H1 (cell line): ENCODE data around the gene NR3C1.

Source experiments
- CTCF ChIP-seq, 3 experiments: IDR thresholded peaks; 1 replicate in 2 of 3; 2 replicates in 1 of 3; pipeline versions ENCODE4 v1.5.1 to v1.6.1; 2011; ENCODE audit warnings: low read length in 3 of 3, mild to moderate bottlenecking in 3 of 3, inconsistent platforms in 2 of 3, low read depth in 1 of 3, moderate library complexity in 1 of 3; ENCODE audit not compliant: insufficient read depth in 1 of 3; ENCODE audit errors: control extremely low read depth in 1 of 3
- GABPA ChIP-seq: IDR thresholded peaks from 2 replicates; pipeline ENCODE4 v1.6.1; 2011; ENCODE audit warnings: mild to moderate bottlenecking, low read length, moderate library complexity, borderline replicate concordance; ENCODE audit not compliant: insufficient read depth
- POLR2A ChIP-seq, 2 experiments: IDR thresholded peaks; 1 replicate in 1 of 2; 2 replicates in 1 of 2; pipeline ENCODE4 v1.6.1; 2011; ENCODE audit warnings: low read depth in 2 of 2, low read length in 2 of 2, mild to moderate bottlenecking in 2 of 2; ENCODE audit errors: control extremely low read depth in 1 of 2
- ZNF274 ChIP-seq: IDR thresholded peaks from 2 replicates; pipeline ENCODE4 v1.7.0; 2012; ENCODE audit warnings: low read length, borderline replicate concordance; ENCODE audit errors: extremely low read depth

- TF ChIP-seq POLR2A (IDR thresholded peaks at IDR 0.05; ENCODE audit: control extremely low read depth in 1 of 2, low read depth in 2 of 2, low read length in 2 of 2) (no peak), CTCF (IDR thresholded peaks at IDR 0.05; ENCODE audit: control extremely low read depth in 1 of 3, insufficient read depth in 1 of 3, low read depth in 1 of 3, low read length in 3 of 3) (no peak), GABPA (no peak), ZNF274 (no peak)
Observed at GRCh38 chr5:143418140-143418866, 14.8 kb upstream of the NR3C1 start.
